Neural progenitor cell (in vitro differentiated cells): ENCODE data around the gene RBM22. TPM values are rescaled to one million over a fixed set of nuclear protein-coding genes. Genes with fewer than 3 reads are reported as not detected.

ENCODE experiments used
- DNase-seq: peaks from one replicate; pipeline ENCODE4 v3.0.0-alpha.2; 2016; ENCODE audit warnings: low spot score
- H2AFZ ChIP-seq: fragments of 200-600 bp; sonication (generic); replicated peaks from 2 replicates; pipeline ENCODE4 v1.6.1; 2016; ENCODE audit warnings: antibody characterized with exemption
- H3F3A ChIP-seq: fragments of 200-600 bp; sonication (generic); 2 replicates; pipeline ENCODE4 v1.6.1; 2016; ENCODE audit warnings: antibody characterized with exemption, low read depth
- H3K27ac ChIP-seq: fragments of 200-600 bp; sonication (generic); 2 replicates; pipeline ENCODE4 v1.5.1; 2016; ENCODE audit warnings: mild to moderate bottlenecking
- H3K27me3 ChIP-seq: fragments of 200-600 bp; sonication (generic); 2 replicates; pipeline ENCODE4 v1.6.1; 2016; ENCODE audit warnings: mild to moderate bottlenecking, moderate library complexity
- H3K36me3 ChIP-seq: fragments of 200-600 bp; sonication (generic); 2 replicates; pipeline ENCODE4 v1.5.1; 2016
- H3K4me1 ChIP-seq: fragments of 200-600 bp; sonication (generic); 2 replicates; pipeline ENCODE4 v1.6.1; 2016; ENCODE audit warnings: mixed run types
- H3K4me2 ChIP-seq: fragments of 200-600 bp; sonication (generic); 2 replicates; pipeline ENCODE4 v1.6.1; 2016
- H3K4me3 ChIP-seq: fragments of 200-600 bp; sonication (generic); 2 replicates; pipeline ENCODE4 v1.5.1; 2016
- H3K79me2 ChIP-seq: fragments of 200-600 bp; sonication (generic); 2 replicates; pipeline ENCODE4 v1.6.1; 2016; ENCODE audit warnings: low read depth
- H3K9ac ChIP-seq: fragments of 200-600 bp; sonication (generic); 2 replicates; pipeline ENCODE4 v1.6.1; 2016
- H3K9me3 ChIP-seq: fragments of 200-600 bp; sonication (generic); 2 replicates; pipeline ENCODE4 v1.5.1; 2016; ENCODE audit warnings: low read depth
- H4K20me1 ChIP-seq: fragments of 200-600 bp; sonication (generic); 2 replicates; pipeline ENCODE4 v1.6.1; 2016; ENCODE audit warnings: low read depth
- H3K27ac Mint-ChIP-seq: 3 replicates; pipeline ENCODE4 v1.8.0; 2021; ENCODE audit warnings: mixed read lengths
- H3K27me3 Mint-ChIP-seq: 2 replicates; pipeline ENCODE4 v1.8.0; 2022; ENCODE audit warnings: low read depth, mild to moderate bottlenecking, inconsistent platforms, moderate library complexity, mixed read lengths; ENCODE audit not compliant: insufficient read depth
- H3K36me3 Mint-ChIP-seq: 3 replicates; pipeline ENCODE4 v1.8.0; 2021; ENCODE audit warnings: mixed read lengths
- H3K4me1 Mint-ChIP-seq: 3 replicates; pipeline ENCODE4 v1.8.0; 2021; ENCODE audit warnings: mixed read lengths
- H3K4me3 Mint-ChIP-seq: 3 replicates; pipeline ENCODE4 v1.8.0; 2021; ENCODE audit warnings: mild to moderate bottlenecking, moderate library complexity, mixed read lengths
- H3K9me3 Mint-ChIP-seq: 3 replicates; pipeline ENCODE4 v1.8.0; 2020; ENCODE audit warnings: mixed read lengths
- EZH2 ChIP-seq: fragments of 200-600 bp; sonication (generic); IDR thresholded peaks from 2 replicates; pipeline ENCODE4 v1.6.1; 2017; ENCODE audit warnings: antibody characterized with exemption, mild to moderate bottlenecking, moderate library complexity
- EZH2phosphoT487 ChIP-seq: fragments of 200-600 bp; sonication (generic); IDR thresholded peaks from 2 replicates; pipeline ENCODE4 v1.6.1; 2017; ENCODE audit warnings: antibody characterized with exemption
- total RNA-seq: library from RNA; depleted of rRNA; stranded (reverse); fragments of >200 nt; gene quantifications from 2 replicates; pipeline ENCODE4 v1.2.3, GENCODE V29; 2015; ENCODE audit warnings: low replicate concordance
- TF ChIP-seq, protein P1 (sequence below): fragments of 200-600 bp; sonication (generic); IDR thresholded peaks from 2 replicates; pipeline ENCODE4 v1.5.1; 2017; ENCODE audit warnings: antibody characterized with exemption, mild to moderate bottlenecking

The RBM22 gene
- total RNA-seq, 1 donor from 2014 or later = 52.4 TPM

DNA sequence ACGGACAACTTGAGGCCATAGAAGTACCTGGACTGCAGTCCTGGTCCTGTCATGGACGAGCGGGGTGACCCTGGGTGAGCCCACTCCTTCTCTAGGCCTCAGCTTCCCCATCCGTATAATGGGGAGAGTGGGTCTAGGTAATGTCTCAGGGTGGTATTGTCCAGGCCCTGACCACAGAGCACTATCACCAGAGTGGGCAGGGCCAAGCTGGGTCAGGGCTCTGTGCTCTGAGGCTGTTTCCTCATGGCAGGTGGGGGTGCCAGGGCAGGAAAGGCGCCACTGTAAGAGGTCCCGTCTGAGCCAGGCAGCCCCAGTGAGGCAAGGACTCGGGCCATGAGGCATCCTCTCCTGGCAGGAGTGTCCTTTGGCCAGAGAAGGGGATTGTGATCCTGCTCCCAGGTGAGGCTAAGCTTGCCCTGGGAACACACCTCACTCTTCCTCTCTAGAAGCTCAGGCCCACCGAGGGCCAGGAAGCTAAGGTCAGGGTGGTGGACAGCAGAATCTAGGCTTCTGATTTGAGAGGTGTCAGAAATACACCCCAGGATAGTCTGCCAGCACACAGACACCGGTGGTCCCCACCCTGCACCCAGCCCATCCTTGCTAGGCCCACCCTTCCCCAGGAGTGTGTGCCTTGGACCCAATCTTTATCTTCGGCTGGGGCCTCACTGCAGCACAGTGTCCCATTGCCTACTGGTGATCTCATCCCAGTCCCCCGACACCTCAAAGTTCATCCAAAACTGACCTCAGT, 41.3 kb downstream of the RBM22 start:
- Histone ChIP-seq H3K27ac (no peak overlapping the region), H3K4me1 (peaks cover 21% of the 10 kb centered on the region), H3K36me3 (no peaks in the 10 kb centered on the region), H3K9ac (no peak overlapping the region), H3K27me3 (no peaks in the 10 kb centered on the region), H3K9me3 (no peaks in the 10 kb centered on the region), H3K4me2 (peak overlapping the region; percentile 45), H4K20me1 (no peaks in the 10 kb centered on the region), H3F3A (peaks cover 9% of the 10 kb centered on the region), H2AFZ (no peak overlapping the region), H3K4me3 (no peak overlapping the region), H3K79me2 (no peaks in the 10 kb centered on the region)
- peak overlapping the region; percentile 4 for H3K4me3 Mint-ChIP-seq
- DNase-seq = no peak
- H3K9me3 Mint-ChIP-seq = no peaks in the 10 kb centered on the region
- TF ChIP-seq EZH2 (no peak), EZH2phosphoT487 (no peak)
- TF ChIP-seq, protein P1, sequence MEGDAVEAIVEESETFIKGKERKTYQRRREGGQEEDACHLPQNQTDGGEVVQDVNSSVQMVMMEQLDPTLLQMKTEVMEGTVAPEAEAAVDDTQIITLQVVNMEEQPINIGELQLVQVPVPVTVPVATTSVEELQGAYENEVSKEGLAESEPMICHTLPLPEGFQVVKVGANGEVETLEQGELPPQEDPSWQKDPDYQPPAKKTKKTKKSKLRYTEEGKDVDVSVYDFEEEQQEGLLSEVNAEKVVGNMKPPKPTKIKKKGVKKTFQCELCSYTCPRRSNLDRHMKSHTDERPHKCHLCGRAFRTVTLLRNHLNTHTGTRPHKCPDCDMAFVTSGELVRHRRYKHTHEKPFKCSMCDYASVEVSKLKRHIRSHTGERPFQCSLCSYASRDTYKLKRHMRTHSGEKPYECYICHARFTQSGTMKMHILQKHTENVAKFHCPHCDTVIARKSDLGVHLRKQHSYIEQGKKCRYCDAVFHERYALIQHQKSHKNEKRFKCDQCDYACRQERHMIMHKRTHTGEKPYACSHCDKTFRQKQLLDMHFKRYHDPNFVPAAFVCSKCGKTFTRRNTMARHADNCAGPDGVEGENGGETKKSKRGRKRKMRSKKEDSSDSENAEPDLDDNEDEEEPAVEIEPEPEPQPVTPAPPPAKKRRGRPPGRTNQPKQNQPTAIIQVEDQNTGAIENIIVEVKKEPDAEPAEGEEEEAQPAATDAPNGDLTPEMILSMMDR = no peak
- H3K27ac Mint-ChIP-seq = peak overlapping the region; percentile 18
- H3K4me1 Mint-ChIP-seq = peaks cover 23% of the 10 kb centered on the region
- H3K36me3 Mint-ChIP-seq = no peaks in the 10 kb centered on the region
- H3K27me3 Mint-ChIP-seq = peaks cover 5% of the 10 kb centered on the region

DNA sequence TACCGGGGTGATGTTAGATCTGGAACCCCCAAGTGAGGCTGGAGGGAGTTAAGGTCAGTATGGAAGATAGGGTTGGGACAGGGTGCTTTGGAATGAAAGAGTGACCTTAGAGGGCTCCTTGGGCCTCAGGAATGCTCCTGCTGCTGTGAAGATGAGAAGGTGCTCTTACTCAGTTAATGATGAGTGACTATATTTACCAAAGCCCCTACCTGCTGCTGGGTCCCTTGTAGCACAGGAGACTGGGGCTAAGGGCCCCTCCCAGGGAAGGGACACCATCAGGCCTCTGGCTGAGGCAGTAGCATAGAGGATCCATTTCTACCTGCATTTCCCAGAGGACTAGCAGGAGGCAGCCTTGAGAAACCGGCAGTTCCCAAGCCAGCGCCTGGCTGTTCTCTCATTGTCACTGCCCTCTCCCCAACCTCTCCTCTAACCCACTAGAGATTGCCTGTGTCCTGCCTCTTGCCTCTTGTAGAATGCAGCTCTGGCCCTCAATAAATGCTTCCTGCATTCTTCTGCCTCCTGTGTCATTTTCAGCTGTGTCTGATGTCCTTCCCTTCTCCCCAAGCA, 42.1 kb downstream of the RBM22 start:
- Histone ChIP-seq H3K4me1 (peaks cover 21% of the 10 kb centered on the region), H2AFZ (no peak overlapping the region), H3K9ac (no peak overlapping the region), H3K36me3 (no peaks in the 10 kb centered on the region), H3K4me3 (no peak overlapping the region), H3K79me2 (no peaks in the 10 kb centered on the region), H4K20me1 (no peaks in the 10 kb centered on the region), H3K27ac (no peak overlapping the region), H3K27me3 (no peaks in the 10 kb centered on the region), H3F3A (peaks cover 9% of the 10 kb centered on the region), H3K4me2 (no peak overlapping the region), H3K9me3 (no peaks in the 10 kb centered on the region)
- H3K4me1 Mint-ChIP-seq = peaks cover 25% of the 10 kb centered on the region
- DNase-seq = no peak
- no peaks in the 10 kb centered on the region for H3K36me3 Mint-ChIP-seq
- H3K9me3 Mint-ChIP-seq = no peaks in the 10 kb centered on the region
- H3K27me3 Mint-ChIP-seq = peaks cover 5% of the 10 kb centered on the region
- no peak overlapping the region for H3K27ac Mint-ChIP-seq
- peak overlapping the region; percentile 52 for H3K4me3 Mint-ChIP-seq
- TF ChIP-seq EZH2 (no peak), EZH2phosphoT487 (no peak)
- TF ChIP-seq, protein P1 = no peak

DNA sequence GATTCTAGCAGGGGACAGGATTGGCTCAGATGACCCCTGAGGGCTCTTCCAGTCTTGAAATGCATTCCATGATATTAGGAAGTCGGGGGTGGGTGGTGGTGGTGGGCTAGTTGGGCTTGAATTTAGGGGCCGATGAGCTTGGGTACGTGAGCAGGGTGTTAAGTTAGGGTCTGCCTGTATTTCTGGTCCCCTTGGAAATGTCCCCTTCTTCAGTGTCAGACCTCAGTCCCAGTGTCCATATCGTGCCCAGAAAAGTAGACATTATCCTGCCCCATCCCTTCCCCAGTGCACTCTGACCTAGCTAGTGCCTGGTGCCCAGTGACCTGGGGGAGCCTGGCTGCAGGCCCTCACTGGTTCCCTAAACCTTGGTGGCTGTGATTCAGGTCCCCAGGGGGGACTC, 42.7 kb downstream of the RBM22 start:
- peaks cover 28% of the 10 kb centered on the region for H3K4me1 Mint-ChIP-seq
- peaks cover 5% of the 10 kb centered on the region for H3K27me3 Mint-ChIP-seq
- H3K27ac Mint-ChIP-seq = no peak overlapping the region
- Histone ChIP-seq H2AFZ (no peak overlapping the region), H3K27ac (no peak overlapping the region), H3K9me3 (no peaks in the 10 kb centered on the region), H3F3A (peaks cover 9% of the 10 kb centered on the region), H4K20me1 (no peaks in the 10 kb centered on the region), H3K27me3 (no peaks in the 10 kb centered on the region), H3K4me2 (no peak overlapping the region), H3K4me3 (no peak overlapping the region), H3K79me2 (no peaks in the 10 kb centered on the region), H3K36me3 (no peaks in the 10 kb centered on the region), H3K9ac (no peak overlapping the region), H3K4me1 (peaks cover 21% of the 10 kb centered on the region)
- H3K4me3 Mint-ChIP-seq = no peak overlapping the region
- no peaks in the 10 kb centered on the region for H3K9me3 Mint-ChIP-seq
- H3K36me3 Mint-ChIP-seq = no peaks in the 10 kb centered on the region
- DNase-seq = no peak
- TF ChIP-seq EZH2 (no peak), EZH2phosphoT487 (no peak)
- TF ChIP-seq, protein P1 = no peak
